ENCODE results near the gene LENEP. TPM values are rescaled to one million over a fixed set of nuclear protein-coding genes. Genes with fewer than 3 reads are reported as not detected.
"Not testable (repeated sequence)": the region's sequence is repeated elsewhere in the genome, so short reads cannot be mapped to it uniquely, and the experiment has no call there.

LENEP gene
- total RNA-seq, 4 donors from 2014 or later, result not detected

DNA sequence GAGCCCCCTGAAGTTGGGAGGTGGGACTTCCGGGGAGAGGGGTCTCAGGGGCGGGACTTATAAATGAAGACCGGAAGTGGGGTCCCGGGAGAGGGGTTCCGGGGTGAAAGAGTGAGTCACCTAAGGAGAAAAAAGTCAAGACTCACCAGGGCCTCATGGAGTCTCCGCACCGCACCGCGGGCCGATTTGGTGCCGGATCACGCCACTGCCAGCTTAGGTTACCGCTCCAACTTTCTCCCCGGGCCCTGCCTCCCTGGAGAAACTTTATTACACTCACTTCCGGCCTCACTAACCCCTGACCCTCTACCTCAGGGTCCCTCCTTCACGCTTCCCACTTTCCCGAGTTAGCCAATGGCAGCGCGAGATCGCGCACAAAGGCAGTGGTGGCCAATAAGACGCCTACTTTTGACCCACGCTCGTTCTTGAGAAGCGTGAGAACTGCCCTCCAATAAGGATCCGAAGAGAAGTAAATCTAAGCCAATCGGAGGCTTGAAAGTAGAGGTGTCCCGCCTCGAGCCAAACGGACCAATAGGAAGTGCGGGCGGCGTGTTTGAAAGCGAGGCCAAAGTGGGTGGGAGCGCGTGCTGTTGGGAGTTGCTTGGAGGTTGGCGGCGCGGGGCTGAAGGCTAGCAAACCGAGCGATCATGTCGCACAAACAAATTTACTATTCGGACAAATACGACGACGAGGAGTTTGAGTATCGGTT is 19.1 kb upstream of the LENEP start, which contains the start of gene CKS1B:
CKS1B (plus strand) TSS at position 580 of the 706 bp plus-strand sequence; CDS start at position 645, 65 bp downstream.
- peak; percentile 97 for DNase-seq
- Histone ChIP-seq H3K27ac (peak within 1 kb of the TSS; percentile 97 to 99 (median 99)), H3K27me3 (no peaks in the 10 kb centered on the region), H3K4me1 (peaks cover 35 to 58% (median 49%) of the 10 kb centered on the region in 4 donors), H3K36me3 (peaks cover 0 to 6% (median 0%) of the 10 kb centered on the region in 4 donors), H3K4me3 (peak within 1 kb of the TSS; percentile 61 to 72 (median 68)), H3K9me3 (no peaks in the 10 kb centered on the region)
- TF ChIP-seq, protein P1, sequence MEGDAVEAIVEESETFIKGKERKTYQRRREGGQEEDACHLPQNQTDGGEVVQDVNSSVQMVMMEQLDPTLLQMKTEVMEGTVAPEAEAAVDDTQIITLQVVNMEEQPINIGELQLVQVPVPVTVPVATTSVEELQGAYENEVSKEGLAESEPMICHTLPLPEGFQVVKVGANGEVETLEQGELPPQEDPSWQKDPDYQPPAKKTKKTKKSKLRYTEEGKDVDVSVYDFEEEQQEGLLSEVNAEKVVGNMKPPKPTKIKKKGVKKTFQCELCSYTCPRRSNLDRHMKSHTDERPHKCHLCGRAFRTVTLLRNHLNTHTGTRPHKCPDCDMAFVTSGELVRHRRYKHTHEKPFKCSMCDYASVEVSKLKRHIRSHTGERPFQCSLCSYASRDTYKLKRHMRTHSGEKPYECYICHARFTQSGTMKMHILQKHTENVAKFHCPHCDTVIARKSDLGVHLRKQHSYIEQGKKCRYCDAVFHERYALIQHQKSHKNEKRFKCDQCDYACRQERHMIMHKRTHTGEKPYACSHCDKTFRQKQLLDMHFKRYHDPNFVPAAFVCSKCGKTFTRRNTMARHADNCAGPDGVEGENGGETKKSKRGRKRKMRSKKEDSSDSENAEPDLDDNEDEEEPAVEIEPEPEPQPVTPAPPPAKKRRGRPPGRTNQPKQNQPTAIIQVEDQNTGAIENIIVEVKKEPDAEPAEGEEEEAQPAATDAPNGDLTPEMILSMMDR (IDR thresholded peaks at IDR 0.05), result no peak
- TF ChIP-seq EP300 (IDR thresholded peaks at IDR 0.05; ENCODE audit: low read depth), result no peak
- peak; percentile 43 to 89 (median 74) for TF ChIP-seq POLR2AphosphoS5 (IDR thresholded peaks at IDR 0.05)
- TF ChIP-seq POLR2A (IDR thresholded peaks at IDR 0.05), result peak; percentile 66
- intact Hi-C loops (cut with DNase I; ENCODE audit: low total_unique reads), result no loop called here
- in situ Hi-C loops (cut with MboI; ENCODE audit: low pct_ligation_motif_present in 1 of 4, low pct_unique_long_range_greater_than_20kb in 1 of 4, low sequenced_read_pairs in 3 of 4), result loop anchor here in 3 of 4 donors (25.0 kb wide), 1 partner anchor 88 kb away; the partner anchor contains the start of genes ADAM15 (in 3 of the 3) and EFNA4 (in 3 of the 3)
- 0 to 1% methylated on average over 5 to 47 of the region's 47 CpGs for WGBS, 2 donors (ENCODE audit: low coverage in 1 of 2)

DNA sequence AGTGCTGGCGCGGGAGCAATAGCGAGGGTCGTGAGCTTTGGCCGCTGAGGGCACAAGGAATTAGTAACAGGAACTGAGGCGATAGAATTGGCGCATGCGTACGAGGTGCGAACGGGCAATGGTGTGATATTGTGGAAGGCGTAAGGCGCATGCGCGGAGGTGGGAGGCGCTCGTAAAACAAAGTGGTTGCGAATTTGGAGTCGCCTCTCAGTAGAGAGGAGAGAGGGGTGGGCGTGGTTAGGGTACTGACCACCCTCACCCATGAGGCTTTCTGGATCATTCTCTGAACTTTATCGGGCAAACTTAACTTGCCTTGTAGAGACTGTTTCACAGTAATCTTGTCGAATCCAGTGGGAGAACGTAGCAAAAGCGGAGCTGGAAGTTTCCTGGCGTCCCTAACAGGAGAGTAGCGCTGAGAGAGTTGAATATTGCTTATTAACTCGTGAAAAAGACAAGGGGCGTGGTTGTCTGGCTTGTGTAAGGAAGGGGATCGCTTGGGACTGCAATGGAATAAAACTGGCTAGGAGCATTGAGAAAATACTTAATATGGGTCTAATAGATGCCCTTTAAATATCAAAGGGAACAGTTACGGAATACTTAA is 18.5 kb upstream of the LENEP start:
- WGBS, 2 donors (ENCODE audit: low coverage in 1 of 2), result 1% methylated on average over 19 to 30 of the region's 30 CpGs
- in situ Hi-C loops (cut with MboI; ENCODE audit: low pct_ligation_motif_present in 1 of 4, low pct_unique_long_range_greater_than_20kb in 1 of 4, low sequenced_read_pairs in 3 of 4) (loop anchor here in 3 of 4 donors (25.0 kb wide), 1 partner anchor 87 kb away; the partner anchor contains the start of genes ADAM15 (in 3 of the 3) and EFNA4 (in 3 of the 3)), intact Hi-C loops (cut with DNase I; ENCODE audit: low total_unique reads) (no loop called here)
- DNase-seq, result peak; percentile 96
- Histone ChIP-seq H3K4me3 (peak overlapping the region; percentile 42 to 70 (median 58)), H3K4me1 (peaks cover 28 to 52% (median 43%) of the 10 kb centered on the region in 4 donors), H3K27me3 (no peaks in the 10 kb centered on the region), H3K27ac (peak overlapping the region; percentile 97 to 99 (median 99)), H3K36me3 (peaks cover 0 to 6% (median 0%) of the 10 kb centered on the region in 4 donors), H3K9me3 (no peaks in the 10 kb centered on the region)
- no peak for TF ChIP-seq EP300 (IDR thresholded peaks at IDR 0.05; ENCODE audit: low read depth)
- peak; percentile 77 to 83 (median 79) for TF ChIP-seq POLR2AphosphoS5 (IDR thresholded peaks at IDR 0.05)
- peak; percentile 61 for TF ChIP-seq POLR2A (IDR thresholded peaks at IDR 0.05)
- TF ChIP-seq, protein P1 (IDR thresholded peaks at IDR 0.05), result peak in 1 of 5 experiments; percentile 2

DNA sequence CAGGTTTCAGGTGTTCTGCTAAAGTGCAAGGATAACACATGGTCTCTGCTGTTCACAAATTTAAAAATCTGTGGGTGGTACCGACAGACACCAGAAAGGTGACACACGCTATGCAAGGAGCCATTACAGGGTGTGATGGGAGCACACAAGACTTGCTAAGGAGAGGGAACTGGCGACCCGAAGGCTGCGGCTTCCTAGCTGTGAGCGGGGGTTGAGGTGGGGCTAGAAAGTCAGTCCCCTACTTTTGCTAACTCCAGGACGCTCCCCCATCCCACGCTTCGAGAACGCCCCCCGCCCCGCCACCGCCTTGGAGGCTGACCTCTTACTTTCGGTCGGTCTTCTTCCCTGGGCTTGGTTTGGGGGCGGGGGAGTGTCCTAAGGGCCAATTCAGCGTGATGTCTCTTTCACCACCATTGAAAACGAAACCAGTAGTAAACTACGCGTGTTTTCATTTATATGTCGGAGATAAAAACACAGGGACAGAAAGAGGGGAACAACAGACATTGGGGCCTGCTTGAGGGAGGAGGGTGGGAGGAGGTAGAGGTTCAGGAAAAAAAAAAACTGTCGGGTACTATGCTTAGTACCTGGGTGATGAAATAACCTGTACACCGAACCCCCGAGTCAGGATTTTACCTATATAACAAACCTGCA is 17.9 kb upstream of the LENEP start:
- H3K36me3 ChIP-seq, result peaks cover 0 to 6% (median 0%) of the 10 kb centered on the region in 4 donors
- H3K4me3 ChIP-seq, result peak overlapping the region; percentile 42 to 70 (median 58)
- in situ Hi-C loops (cut with MboI; ENCODE audit: low pct_ligation_motif_present in 1 of 4, low pct_unique_long_range_greater_than_20kb in 1 of 4, low sequenced_read_pairs in 3 of 4), result no loop called here
- intact Hi-C loops (cut with DNase I; ENCODE audit: low total_unique reads), result no loop called here
- TF ChIP-seq, protein P1 (IDR thresholded peaks at IDR 0.05), result no peak
- TF ChIP-seq EP300 (IDR thresholded peaks at IDR 0.05; ENCODE audit: low read depth) (no peak), POLR2AphosphoS5 (IDR thresholded peaks at IDR 0.05) (peak in 2 of 3 donors; percentile 34 to 46)
- peak overlapping the region; percentile 97 to 99 (median 99) for H3K27ac ChIP-seq
- H3K4me1 ChIP-seq, result peaks cover 23 to 45% (median 37%) of the 10 kb centered on the region in 4 donors
- no peaks in the 10 kb centered on the region for H3K9me3 ChIP-seq
- H3K27me3 ChIP-seq, result no peaks in the 10 kb centered on the region
- 0 to 1% methylated on average over 13 to 24 of the region's 24 CpGs for WGBS, 2 donors (ENCODE audit: low coverage in 1 of 2)
- DNase-seq, result peak; percentile 81

DNA sequence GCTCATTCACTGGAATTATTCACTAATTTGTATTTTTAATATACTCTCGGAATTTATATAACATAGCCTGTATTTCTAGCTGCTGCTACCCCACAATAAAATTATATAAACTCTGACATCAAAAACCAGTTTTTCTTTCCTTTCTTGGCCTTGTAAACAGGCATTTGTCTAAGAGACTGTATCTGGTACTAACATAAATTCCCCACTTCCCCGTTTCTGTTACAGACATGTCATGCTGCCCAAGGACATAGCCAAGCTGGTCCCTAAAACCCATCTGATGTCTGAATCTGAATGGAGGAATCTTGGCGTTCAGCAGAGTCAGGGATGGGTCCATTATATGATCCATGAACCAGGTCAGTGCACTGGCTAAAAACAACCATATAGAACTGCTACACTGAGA is 15.6 kb upstream of the LENEP start:
- peaks cover 12 to 29% (median 21%) of the 10 kb centered on the region in 4 donors for H3K4me1 ChIP-seq
- H3K27ac ChIP-seq; H3K9me3 ChIP-seq; H3K36me3 ChIP-seq; H3K4me3 ChIP-seq; DNase-seq; intact Hi-C loops (cut with DNase I; ENCODE audit: low total_unique reads); H3K27me3 ChIP-seq; in situ Hi-C loops (cut with MboI; ENCODE audit: low pct_ligation_motif_present in 1 of 4, low pct_unique_long_range_greater_than_20kb in 1 of 4, low sequenced_read_pairs in 3 of 4): not testable (repeated sequence)
- 58 to 66% methylated on average over 3 of the region's 3 CpGs for WGBS, 2 donors (ENCODE audit: low coverage in 1 of 2)

Measured in transverse colon (tissue), 4 donors.